WTC11 (cell line): ENCODE results near the gene MICAL2. TPM values are rescaled to one million over a fixed set of nuclear protein-coding genes. Genes with fewer than 3 reads are reported as not detected.
A peak's percentile ranks its signal among the peaks of the same experiment; 100 is the strongest.

Experiments
- ATAC-seq: fragments of 200-7000 bp; cut with Tn5 transposase; 2 replicates; pipeline ENCODE4 v1.10.0; 2021; ENCODE audit warnings: mild to moderate bottlenecking, moderate library complexity
- Bru-seq: library from RNA; stranded (reverse); fragments of 400-500 nt; gene quantifications from one replicate; lab custom pipeline; 2021; lab: Mats Ljungman, UMichigan
- CTCF ChIA-PET: fragments of 300-600 bp; sonication (Branson Sonifier 250); formaldehyde crosslinking; loops from one replicate; lab custom pipeline; 2021; ENCODE audit warnings: antibody characterized with exemption; lab: Charles Lee
- POLR2A ChIA-PET: fragments of 350-600 bp; sonication (Branson Sonifier 250); formaldehyde crosslinking; loops from one replicate; lab custom pipeline; 2021; ENCODE audit warnings: antibody characterized with exemption; lab: Charles Lee
- DNase-seq: peaks from one replicate; pipeline ENCODE4 v3.0.0; 2021; ENCODE audit warnings: low spot score
- H3K27ac Mint-ChIP-seq: 2 replicates; pipeline ENCODE4 v1.8.0; 2021; ENCODE audit warnings: mixed read lengths
- H3K27me3 Mint-ChIP-seq: 2 replicates; pipeline ENCODE4 v1.8.0; 2021; ENCODE audit warnings: low read depth, mild to moderate bottlenecking, moderate library complexity, mixed read lengths
- H3K36me3 Mint-ChIP-seq: 2 replicates; pipeline ENCODE4 v1.8.0; 2021; ENCODE audit warnings: mixed read lengths
- H3K4me1 Mint-ChIP-seq: 2 replicates; pipeline ENCODE4 v1.8.0; 2022; ENCODE audit warnings: mixed read lengths
- H3K4me3 Mint-ChIP-seq: 2 replicates; pipeline ENCODE4 v1.8.0; 2021; ENCODE audit warnings: mild to moderate bottlenecking, moderate library complexity, mixed read lengths
- H3K9me3 Mint-ChIP-seq: 2 replicates; pipeline ENCODE4 v1.8.0; 2021; ENCODE audit warnings: mixed read lengths
- ETV6 ChIP-seq: sonication (generic); formaldehyde crosslinking; IDR thresholded peaks from 2 replicates; pipeline ENCODE4 v1.8.1; 2022; ENCODE audit warnings: mild to moderate bottlenecking, missing genetic modification reagents
- FOXK1 ChIP-seq: sonication (generic); formaldehyde crosslinking; IDR thresholded peaks from 2 replicates; pipeline ENCODE4 v1.8.0; 2022; ENCODE audit warnings: mild to moderate bottlenecking, moderate library complexity, missing genetic modification reagents
- GABPB1 ChIP-seq: sonication (generic); formaldehyde crosslinking; IDR thresholded peaks from 2 replicates; pipeline ENCODE4 v1.8.1; 2023; ENCODE audit warnings: mild to moderate bottlenecking, missing genetic modification reagents
- GRHL2 ChIP-seq: fragments of 250-450 bp; sonication (Bioruptor Pico); IDR thresholded peaks from 2 replicates; pipeline ENCODE4 v1.8.0; 2022; ENCODE audit warnings: mild to moderate bottlenecking, moderate library complexity; ENCODE audit not compliant: insufficient replicate concordance, severe bottlenecking
- JAZF1 ChIP-seq: fragments of 250-450 bp; sonication (Bioruptor Pico); IDR thresholded peaks from 2 replicates; pipeline ENCODE4 v1.9.0; 2021; ENCODE audit warnings: moderate library complexity, mild to moderate bottlenecking, inconsistent platforms
- NR3C1 ChIP-seq: sonication (generic); formaldehyde crosslinking; conservative IDR thresholded peaks from 2 replicates; pipeline ENCODE4 v1.8.1; 2023; ENCODE audit warnings: low read depth, mild to moderate bottlenecking, missing genetic modification reagents
- SP1 ChIP-seq: sonication (generic); formaldehyde crosslinking; conservative IDR thresholded peaks from 2 replicates; pipeline ENCODE4 v1.8.1; 2022; ENCODE audit warnings: missing genetic modification reagents
- ZNF396 ChIP-seq: fragments of 250-450 bp; sonication (Bioruptor Pico); IDR thresholded peaks from 2 replicates; pipeline ENCODE4 v1.8.0; 2021; ENCODE audit warnings: mild to moderate bottlenecking, moderate library complexity, borderline replicate concordance
- long read RNA-seq, 3 experiments: library from RNA in 1 of 3; library from capped mRNA in 1 of 3; library from polyadenylated mRNA in 1 of 3; unstranded in 2 of 3; stranded (forward) in 1 of 3; transcript quantifications; one replicate each; pipeline ENCODE4 v2.0.0, GENCODE V29; 2021
- total RNA-seq: library from RNA; stranded (reverse); gene quantifications from 3 replicates; pipeline ENCODE4 v1.2.3, GENCODE V29; 2021
- TF ChIP-seq, protein P1 (sequence below): sonication (generic); formaldehyde crosslinking; IDR thresholded peaks from 2 replicates; pipeline ENCODE4 v1.8.0; 2022; ENCODE audit warnings: mild to moderate bottlenecking, missing genetic modification reagents
- TF ChIP-seq, protein P2 (sequence below): sonication (generic); formaldehyde crosslinking; IDR thresholded peaks from 2 replicates; pipeline ENCODE4 v1.8.0; 2022; ENCODE audit warnings: mild to moderate bottlenecking, missing genetic modification reagents
- TF ChIP-seq, protein P3 (sequence below): sonication (generic); formaldehyde crosslinking; IDR thresholded peaks from 2 replicates; pipeline ENCODE4 v1.8.1; 2023; ENCODE audit warnings: mild to moderate bottlenecking, missing genetic modification reagents, moderate library complexity
- TF ChIP-seq, protein P4 (sequence below): sonication (generic); formaldehyde crosslinking; IDR thresholded peaks from 2 replicates; pipeline ENCODE4 v1.8.1; 2022; ENCODE audit warnings: mild to moderate bottlenecking, moderate library complexity, missing genetic modification reagents
- TF ChIP-seq, protein P5 (sequence below): sonication (generic); formaldehyde crosslinking; IDR thresholded peaks from 2 replicates; pipeline ENCODE4 v1.8.1; 2023; ENCODE audit warnings: mild to moderate bottlenecking, missing genetic modification reagents, moderate library complexity

The MICAL2 gene, protein sequence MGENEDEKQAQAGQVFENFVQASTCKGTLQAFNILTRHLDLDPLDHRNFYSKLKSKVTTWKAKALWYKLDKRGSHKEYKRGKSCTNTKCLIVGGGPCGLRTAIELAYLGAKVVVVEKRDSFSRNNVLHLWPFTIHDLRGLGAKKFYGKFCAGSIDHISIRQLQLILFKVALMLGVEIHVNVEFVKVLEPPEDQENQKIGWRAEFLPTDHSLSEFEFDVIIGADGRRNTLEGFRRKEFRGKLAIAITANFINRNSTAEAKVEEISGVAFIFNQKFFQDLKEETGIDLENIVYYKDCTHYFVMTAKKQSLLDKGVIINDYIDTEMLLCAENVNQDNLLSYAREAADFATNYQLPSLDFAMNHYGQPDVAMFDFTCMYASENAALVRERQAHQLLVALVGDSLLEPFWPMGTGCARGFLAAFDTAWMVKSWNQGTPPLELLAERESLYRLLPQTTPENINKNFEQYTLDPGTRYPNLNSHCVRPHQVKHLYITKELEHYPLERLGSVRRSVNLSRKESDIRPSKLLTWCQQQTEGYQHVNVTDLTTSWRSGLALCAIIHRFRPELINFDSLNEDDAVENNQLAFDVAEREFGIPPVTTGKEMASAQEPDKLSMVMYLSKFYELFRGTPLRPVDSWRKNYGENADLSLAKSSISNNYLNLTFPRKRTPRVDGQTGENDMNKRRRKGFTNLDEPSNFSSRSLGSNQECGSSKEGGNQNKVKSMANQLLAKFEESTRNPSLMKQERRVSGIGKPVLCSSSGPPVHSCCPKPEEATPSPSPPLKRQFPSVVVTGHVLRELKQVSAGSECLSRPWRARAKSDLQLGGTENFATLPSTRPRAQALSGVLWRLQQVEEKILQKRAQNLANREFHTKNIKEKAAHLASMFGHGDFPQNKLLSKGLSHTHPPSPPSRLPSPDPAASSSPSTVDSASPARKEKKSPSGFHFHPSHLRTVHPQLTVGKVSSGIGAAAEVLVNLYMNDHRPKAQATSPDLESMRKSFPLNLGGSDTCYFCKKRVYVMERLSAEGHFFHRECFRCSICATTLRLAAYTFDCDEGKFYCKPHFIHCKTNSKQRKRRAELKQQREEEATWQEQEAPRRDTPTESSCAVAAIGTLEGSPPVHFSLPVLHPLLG
- total RNA-seq (2.2 to 3.1 TPM (median 2.6 TPM) in 3 replicates), Bru-seq, nascent RNA (percentile 19 among the genes with signal in this experiment)
- long read RNA-seq, experiment 1, partial matches to known transcripts = 0 of 6 reads
- long read RNA-seq, experiment 1, other reads (novel, unspliced or antisense) = 6 of 6 reads
- long read RNA-seq, experiment 2 = 0 reads
- long read RNA-seq, experiment 3, partial matches to known transcripts = 0 of 2 reads
- long read RNA-seq, experiment 3, other reads (novel, unspliced or antisense) = 1 of 2 reads

DNA sequence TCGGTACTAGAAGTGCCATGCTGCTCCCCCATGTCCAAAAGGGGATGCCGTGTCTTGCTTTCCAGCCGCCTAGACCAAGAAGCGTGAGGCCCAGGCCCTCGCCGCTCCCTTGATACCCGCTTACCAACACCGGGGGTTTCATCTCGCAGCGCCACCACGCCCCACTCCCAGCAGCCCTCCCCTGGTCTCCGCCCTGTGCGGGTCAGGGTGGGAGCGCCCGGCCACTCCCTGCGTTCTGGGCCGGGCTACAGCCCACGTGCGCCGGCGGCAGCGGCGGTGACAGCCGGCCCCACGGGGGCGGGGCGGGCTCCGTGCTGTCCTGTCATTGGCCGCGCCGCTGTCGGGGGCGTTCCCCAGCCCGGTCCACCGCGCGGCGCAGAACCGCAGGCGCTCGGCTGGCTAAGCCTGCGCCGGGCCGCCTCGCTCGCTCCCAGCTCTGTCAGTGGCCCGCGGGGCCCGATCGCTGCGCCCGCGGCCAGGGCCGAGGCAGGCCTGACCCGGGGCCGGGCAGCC is at the start of gene MICAL2:
TSS of gene MICAL2 (plus strand) at position 390 of the 513 bp plus-strand sequence. CDS start 51,566 bp downstream, outside the sequence.
- Mint-ChIP-seq H3K9me3 (no peaks in the 10 kb centered on the region), H3K27me3 (peaks cover 70% of the 10 kb centered on the region), H3K4me1 (peaks cover 7% of the 10 kb centered on the region), H3K4me3 (peak within 1 kb of the TSS; percentile 69), H3K36me3 (no peaks in the 10 kb centered on the region)
- ATAC-seq (peak; percentile 91), DNase-seq (peak; percentile 85)
- ChIA-PET POLR2A (interaction anchor here (1.4 kb wide), 1 partner anchor 101 kb away, joined by 3 read pairs; no protein-coding TSS in a partner anchor), CTCF (interaction anchor here (0.6 to 2.5 kb wide), 11 partner anchors 9 to 171 kb away, joined by 3 to 8 read pairs (median 5); no protein-coding TSS in a partner anchor)
- TF ChIP-seq, protein P1, sequence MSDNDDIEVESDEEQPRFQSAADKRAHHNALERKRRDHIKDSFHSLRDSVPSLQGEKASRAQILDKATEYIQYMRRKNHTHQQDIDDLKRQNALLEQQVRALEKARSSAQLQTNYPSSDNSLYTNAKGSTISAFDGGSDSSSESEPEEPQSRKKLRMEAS (CRISPR knock-in tag) = peak; percentile 90
- TF ChIP-seq, protein P2, sequence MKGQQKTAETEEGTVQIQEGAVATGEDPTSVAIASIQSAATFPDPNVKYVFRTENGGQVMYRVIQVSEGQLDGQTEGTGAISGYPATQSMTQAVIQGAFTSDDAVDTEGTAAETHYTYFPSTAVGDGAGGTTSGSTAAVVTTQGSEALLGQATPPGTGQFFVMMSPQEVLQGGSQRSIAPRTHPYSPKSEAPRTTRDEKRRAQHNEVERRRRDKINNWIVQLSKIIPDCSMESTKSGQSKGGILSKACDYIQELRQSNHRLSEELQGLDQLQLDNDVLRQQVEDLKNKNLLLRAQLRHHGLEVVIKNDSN = peak; percentile 75
- TF ChIP-seq ETV6 (CRISPR knock-in tag) (peak; percentile 52; the same call in 1 of the 2 replicates), SP1 (CRISPR knock-in tag) (peak; percentile 88), GRHL2 (CRISPR knock-in tag) (no peak), GABPB1 (0 out of 2 replicates have a peak, but pooled peaks have one; percentile 25), FOXK1 (CRISPR knock-in tag) (peak; percentile 70), JAZF1 (CRISPR knock-in tag) (no peak)
- TF ChIP-seq, protein P3, sequence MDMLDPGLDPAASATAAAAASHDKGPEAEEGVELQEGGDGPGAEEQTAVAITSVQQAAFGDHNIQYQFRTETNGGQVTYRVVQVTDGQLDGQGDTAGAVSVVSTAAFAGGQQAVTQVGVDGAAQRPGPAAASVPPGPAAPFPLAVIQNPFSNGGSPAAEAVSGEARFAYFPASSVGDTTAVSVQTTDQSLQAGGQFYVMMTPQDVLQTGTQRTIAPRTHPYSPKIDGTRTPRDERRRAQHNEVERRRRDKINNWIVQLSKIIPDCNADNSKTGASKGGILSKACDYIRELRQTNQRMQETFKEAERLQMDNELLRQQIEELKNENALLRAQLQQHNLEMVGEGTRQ (CRISPR knock-in tag) = peak; percentile 82
- TF ChIP-seq, all 79 proteins: peak for 7
- no peak within 1 kb of the TSS for H3K27ac Mint-ChIP-seq

DNA sequence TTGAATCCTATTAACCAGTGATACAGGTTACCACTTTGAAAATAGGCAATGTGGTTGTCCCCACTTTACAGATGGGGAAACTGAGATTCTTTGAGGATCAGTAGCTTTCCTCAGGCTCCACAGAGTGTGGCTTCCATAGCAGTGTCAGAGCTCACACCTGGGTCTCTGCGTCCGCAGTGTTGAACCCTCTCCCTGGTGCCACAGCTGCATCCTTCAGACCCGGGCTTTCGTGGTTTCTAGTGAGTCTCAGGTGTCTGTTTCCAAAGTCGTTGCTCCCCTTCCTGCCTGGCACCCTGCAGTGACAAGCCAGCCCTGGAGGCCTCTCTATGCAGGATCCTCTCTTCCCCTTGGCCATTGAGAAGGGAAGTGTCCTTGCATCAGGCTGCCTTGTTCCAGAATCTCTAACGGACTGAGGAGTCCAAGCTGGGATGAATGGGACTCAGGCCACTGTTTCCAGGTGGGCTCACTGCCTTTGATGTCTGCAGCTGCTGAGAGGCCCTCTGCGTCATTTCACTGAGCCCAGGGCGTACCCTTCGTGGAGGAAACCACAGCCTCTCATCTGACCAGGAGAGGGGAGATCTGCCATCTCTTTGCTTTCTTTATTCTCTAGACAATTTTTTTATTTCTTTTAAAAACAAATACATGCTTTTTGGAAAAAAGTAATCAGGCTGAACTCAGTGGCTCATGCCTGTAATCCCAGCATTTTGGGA is 48.4 kb upstream of the MICAL2 start:
- peaks cover 20% of the 10 kb centered on the region for H3K9me3 Mint-ChIP-seq
- no peak overlapping the region for H3K4me3 Mint-ChIP-seq
- peaks cover 11% of the 10 kb centered on the region for H3K4me1 Mint-ChIP-seq
- ATAC-seq = no peak
- TF ChIP-seq GABPB1 (no peak), SP1 (CRISPR knock-in tag) (no peak), NR3C1 (CRISPR knock-in tag) (no peak), ZNF396 (no peak)
- TF ChIP-seq, protein P4, sequence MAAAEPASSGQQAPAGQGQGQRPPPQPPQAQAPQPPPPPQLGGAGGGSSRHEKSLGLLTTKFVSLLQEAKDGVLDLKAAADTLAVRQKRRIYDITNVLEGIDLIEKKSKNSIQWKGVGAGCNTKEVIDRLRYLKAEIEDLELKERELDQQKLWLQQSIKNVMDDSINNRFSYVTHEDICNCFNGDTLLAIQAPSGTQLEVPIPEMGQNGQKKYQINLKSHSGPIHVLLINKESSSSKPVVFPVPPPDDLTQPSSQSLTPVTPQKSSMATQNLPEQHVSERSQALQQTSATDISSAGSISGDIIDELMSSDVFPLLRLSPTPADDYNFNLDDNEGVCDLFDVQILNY (CRISPR knock-in tag) = no peak
- TF ChIP-seq, protein P5, sequence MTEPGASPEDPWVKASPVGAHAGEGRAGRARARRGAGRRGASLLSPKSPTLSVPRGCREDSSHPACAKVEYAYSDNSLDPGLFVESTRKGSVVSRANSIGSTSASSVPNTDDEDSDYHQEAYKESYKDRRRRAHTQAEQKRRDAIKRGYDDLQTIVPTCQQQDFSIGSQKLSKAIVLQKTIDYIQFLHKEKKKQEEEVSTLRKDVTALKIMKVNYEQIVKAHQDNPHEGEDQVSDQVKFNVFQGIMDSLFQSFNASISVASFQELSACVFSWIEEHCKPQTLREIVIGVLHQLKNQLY (CRISPR knock-in tag) = no peak
- TF ChIP-seq, all 79 proteins: peak for 0
- peaks cover 8% of the 10 kb centered on the region for H3K36me3 Mint-ChIP-seq
- POLR2A ChIA-PET = no interaction called here
- H3K27ac Mint-ChIP-seq = no peak overlapping the region
- CTCF ChIA-PET = interaction anchor here (1.1 to 2.0 kb wide), 4 partner anchors 14 to 227 kb away, joined by 3 to 5 read pairs (median 4); no protein-coding TSS in a partner anchor
- H3K27me3 Mint-ChIP-seq = no peaks in the 10 kb centered on the region; the same call in 1 of the 2 replicates
- DNase-seq = no peak
